ENCODE results near the gene DLG2.

DNA sequence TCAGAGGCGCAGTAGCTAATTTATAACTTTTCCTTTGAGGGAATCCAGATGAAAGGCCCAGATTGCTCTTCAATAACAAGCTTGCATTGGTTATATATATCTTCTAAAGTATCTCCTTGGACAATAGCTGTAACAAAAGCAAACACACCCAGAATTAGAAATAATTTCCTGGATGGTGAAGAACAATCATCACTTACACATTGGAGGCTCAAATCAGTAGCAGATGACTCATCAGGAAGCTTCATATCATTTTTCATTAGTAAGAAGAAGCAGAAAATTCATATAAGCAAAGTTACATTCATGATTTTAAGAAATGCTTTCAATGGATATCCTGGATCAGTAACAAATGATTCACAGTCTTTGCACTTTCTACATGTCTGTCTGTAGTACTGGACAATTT lies 2167.3 kb downstream of the DLG2 start:
- TF ChIP-seq CTCF (IDR thresholded peaks at IDR 0.05) (no peak), ATF3 (CRISPR knock-in tag; conservative IDR thresholded peaks at IDR 0.05) (no peak), TEAD1 (CRISPR knock-in tag; IDR thresholded peaks at IDR 0.05) (no peak), JAZF1 (CRISPR knock-in tag; IDR thresholded peaks at IDR 0.05) (no peak), SMAD3 (CRISPR knock-in tag; IDR thresholded peaks at IDR 0.05; ENCODE audit: borderline replicate concordance) (no peak), IRF1 (CRISPR knock-in tag; IDR thresholded peaks at IDR 0.05) (no peak), ELF4 (CRISPR knock-in tag; IDR thresholded peaks at IDR 0.05; ENCODE audit: low read depth) (no peak)
- TF ChIP-seq, protein P1, sequence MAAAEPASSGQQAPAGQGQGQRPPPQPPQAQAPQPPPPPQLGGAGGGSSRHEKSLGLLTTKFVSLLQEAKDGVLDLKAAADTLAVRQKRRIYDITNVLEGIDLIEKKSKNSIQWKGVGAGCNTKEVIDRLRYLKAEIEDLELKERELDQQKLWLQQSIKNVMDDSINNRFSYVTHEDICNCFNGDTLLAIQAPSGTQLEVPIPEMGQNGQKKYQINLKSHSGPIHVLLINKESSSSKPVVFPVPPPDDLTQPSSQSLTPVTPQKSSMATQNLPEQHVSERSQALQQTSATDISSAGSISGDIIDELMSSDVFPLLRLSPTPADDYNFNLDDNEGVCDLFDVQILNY (CRISPR knock-in tag; IDR thresholded peaks at IDR 0.05), result no peak
- TF ChIP-seq, protein P2, sequence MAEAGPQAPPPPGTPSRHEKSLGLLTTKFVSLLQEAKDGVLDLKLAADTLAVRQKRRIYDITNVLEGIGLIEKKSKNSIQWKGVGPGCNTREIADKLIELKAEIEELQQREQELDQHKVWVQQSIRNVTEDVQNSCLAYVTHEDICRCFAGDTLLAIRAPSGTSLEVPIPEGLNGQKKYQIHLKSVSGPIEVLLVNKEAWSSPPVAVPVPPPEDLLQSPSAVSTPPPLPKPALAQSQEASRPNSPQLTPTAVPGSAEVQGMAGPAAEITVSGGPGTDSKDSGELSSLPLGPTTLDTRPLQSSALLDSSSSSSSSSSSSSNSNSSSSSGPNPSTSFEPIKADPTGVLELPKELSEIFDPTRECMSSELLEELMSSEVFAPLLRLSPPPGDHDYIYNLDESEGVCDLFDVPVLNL (CRISPR knock-in tag; IDR thresholded peaks at IDR 0.05; ENCODE audit: borderline replicate concordance, low read depth), result no peak
- TF ChIP-seq, protein P3, sequence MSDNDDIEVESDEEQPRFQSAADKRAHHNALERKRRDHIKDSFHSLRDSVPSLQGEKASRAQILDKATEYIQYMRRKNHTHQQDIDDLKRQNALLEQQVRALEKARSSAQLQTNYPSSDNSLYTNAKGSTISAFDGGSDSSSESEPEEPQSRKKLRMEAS (CRISPR knock-in tag; IDR thresholded peaks at IDR 0.05), result no peak

Data from WTC11 (cell line).